ENCODE measurements around the gene C1orf210.

DNA sequence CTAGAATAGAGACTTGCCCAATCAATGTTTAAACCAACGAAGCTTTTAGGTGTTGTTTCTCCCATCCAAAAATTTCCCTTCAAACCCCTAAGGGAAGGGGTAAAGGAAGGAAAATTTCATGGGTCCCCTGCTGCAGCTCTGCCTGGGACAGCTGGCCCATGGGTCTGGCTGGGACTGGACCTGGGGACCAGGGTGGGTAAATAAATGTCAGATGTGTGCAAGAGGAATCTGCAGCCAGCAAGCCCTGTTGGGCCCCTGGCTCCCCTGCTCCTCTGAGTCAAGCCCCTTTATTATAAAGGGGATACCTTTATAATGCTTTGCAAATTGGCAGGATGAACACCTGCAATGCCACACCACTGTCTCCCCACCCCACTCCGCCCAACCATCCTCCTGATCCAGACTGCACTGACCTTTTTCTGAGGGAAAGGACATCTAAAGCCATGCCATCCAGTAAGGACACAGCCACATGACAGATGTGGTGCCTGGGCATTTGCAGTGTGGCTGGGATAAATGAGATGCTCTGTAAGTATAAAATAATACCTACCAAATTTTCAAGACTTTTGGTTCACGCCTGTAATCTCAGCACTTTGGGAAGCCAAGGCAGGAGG is 17.5 kb downstream of the C1orf210 start:
- TF ChIP-seq POLR2AphosphoS5 (IDR thresholded peaks at IDR 0.05; ENCODE audit: low read depth, low read length): no peak
- TF ChIP-seq POLR2A (IDR thresholded peaks at IDR 0.05; ENCODE audit: low read depth, low read length): no peak

Data from GM12891 (cell line).